Lower leg skin (tissue), 3 donors: ENCODE results near the gene RAPGEF6.

ENCODE experiments used
- CTCF ChIP-seq, 3 donors: fragments of 450-650 bp; IDR thresholded peaks; one replicate each; pipeline ENCODE4 v1.5.1; 2016; ENCODE audit warnings: antibody characterized with exemption in 3 of 3, mild to moderate bottlenecking in 3 of 3, moderate library complexity in 2 of 3
- POLR2A ChIP-seq, 2 donors: fragments of 450-650 bp; IDR thresholded peaks; one replicate each; pipeline ENCODE4 v1.6.1; 2016 to 2017; ENCODE audit warnings: antibody characterized with exemption in 2 of 2, mild to moderate bottlenecking in 1 of 2, moderate library complexity in 1 of 2

GRCh38 chr5:131473731-131474130, 161.3 kb downstream of the RAPGEF6 start:
- TF ChIP-seq CTCF (IDR thresholded peaks at IDR 0.05) (no peak), POLR2A (IDR thresholded peaks at IDR 0.05) (no peak)
